ENCODE measurements around the gene RASSF5.
A peak's percentile ranks its signal among the peaks of the same experiment; 100 is the strongest.

RASSF5 gene

GRCh38 chr1:206471415-206471801 is 35.9 kb upstream of the RASSF5 start:
- Histone ChIP-seq H3K4me1 (peaks cover 6 to 21% (median 18%) of the 10 kb centered on the region in 4 donors), H3K4me3 (peak overlapping the region in 1 of 2 donors; percentile 66), H3K27me3 (peaks cover 0 to 22% of the 10 kb centered on the region in 2 donors), H3K36me3 (peaks cover 0 to 21% (median 4%) of the 10 kb centered on the region in 3 donors), H3K27ac (no peak overlapping the region), H3K9me3 (no peaks in the 10 kb centered on the region)
- no peak for DNase-seq
- TF ChIP-seq, protein P1, sequence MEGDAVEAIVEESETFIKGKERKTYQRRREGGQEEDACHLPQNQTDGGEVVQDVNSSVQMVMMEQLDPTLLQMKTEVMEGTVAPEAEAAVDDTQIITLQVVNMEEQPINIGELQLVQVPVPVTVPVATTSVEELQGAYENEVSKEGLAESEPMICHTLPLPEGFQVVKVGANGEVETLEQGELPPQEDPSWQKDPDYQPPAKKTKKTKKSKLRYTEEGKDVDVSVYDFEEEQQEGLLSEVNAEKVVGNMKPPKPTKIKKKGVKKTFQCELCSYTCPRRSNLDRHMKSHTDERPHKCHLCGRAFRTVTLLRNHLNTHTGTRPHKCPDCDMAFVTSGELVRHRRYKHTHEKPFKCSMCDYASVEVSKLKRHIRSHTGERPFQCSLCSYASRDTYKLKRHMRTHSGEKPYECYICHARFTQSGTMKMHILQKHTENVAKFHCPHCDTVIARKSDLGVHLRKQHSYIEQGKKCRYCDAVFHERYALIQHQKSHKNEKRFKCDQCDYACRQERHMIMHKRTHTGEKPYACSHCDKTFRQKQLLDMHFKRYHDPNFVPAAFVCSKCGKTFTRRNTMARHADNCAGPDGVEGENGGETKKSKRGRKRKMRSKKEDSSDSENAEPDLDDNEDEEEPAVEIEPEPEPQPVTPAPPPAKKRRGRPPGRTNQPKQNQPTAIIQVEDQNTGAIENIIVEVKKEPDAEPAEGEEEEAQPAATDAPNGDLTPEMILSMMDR (IDR thresholded peaks at IDR 0.05), result no peak
- intact Hi-C loops (cut with DNase I; ENCODE audit: low total_unique reads), result no loop called here

DNA sequence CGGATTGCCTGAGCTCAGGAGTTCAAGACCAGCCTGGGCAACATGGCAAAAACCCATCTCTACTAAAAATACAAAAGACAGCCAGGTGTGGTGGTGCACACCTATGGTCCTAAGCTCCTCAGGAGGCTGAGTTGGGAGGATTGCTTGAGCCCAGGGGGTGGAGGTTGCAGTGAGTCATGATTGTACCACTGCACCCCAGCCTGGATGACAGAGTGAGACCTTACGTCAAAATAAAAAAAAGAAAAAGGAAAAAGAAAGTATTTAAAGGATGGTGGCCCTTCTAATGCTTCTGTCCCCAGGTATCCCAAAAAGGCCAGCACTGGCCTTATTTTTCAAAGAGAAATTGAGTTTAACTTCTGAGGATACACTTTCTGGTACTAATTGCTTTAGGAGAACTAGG is 35.3 kb upstream of the RASSF5 start:
- DNase-seq, result no peak
- peaks cover 0 to 27% (median 4%) of the 10 kb centered on the region in 3 donors for H3K36me3 ChIP-seq
- H3K4me1 ChIP-seq, result peaks cover 6 to 21% (median 18%) of the 10 kb centered on the region in 4 donors
- intact Hi-C loops (cut with DNase I; ENCODE audit: low total_unique reads), result no loop called here
- TF ChIP-seq, protein P1 (IDR thresholded peaks at IDR 0.05), result no peak
- peaks cover 0 to 19% of the 10 kb centered on the region in 2 donors for H3K27me3 ChIP-seq
- H3K4me3 ChIP-seq, result no peak overlapping the region
- no peak overlapping the region for H3K27ac ChIP-seq
- no peaks in the 10 kb centered on the region for H3K9me3 ChIP-seq

DNA sequence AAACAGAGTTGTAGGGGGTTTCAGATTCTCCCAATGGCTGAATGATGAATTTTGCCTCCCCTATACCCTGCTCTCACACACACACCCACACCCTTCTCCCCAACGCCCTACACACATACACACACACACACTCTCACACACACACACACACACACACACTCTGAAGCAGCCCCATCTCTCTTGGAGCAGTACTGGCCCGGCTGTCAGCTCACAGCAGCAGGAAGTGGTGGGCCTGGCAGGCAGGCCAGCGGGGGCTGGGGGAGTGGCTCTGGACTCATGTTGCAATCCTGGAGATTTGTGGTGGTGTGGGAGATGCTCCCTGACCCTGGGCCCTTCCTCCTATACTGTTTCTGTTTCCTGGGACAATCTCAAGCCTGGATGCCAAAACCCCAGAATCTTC is 34.9 kb upstream of the RASSF5 start:
- H3K4me1 ChIP-seq, result peaks cover 6 to 21% (median 18%) of the 10 kb centered on the region in 4 donors
- intact Hi-C loops (cut with DNase I; ENCODE audit: low total_unique reads), result no loop called here
- DNase-seq, result no peak
- peaks cover 0 to 14% of the 10 kb centered on the region in 2 donors for H3K27me3 ChIP-seq
- no peak overlapping the region for H3K4me3 ChIP-seq
- no peak overlapping the region for H3K27ac ChIP-seq
- H3K9me3 ChIP-seq, result no peaks in the 10 kb centered on the region
- TF ChIP-seq, protein P1 (IDR thresholded peaks at IDR 0.05), result no peak
- peaks cover 0 to 32% (median 4%) of the 10 kb centered on the region in 3 donors for H3K36me3 ChIP-seq

GRCh38 chr1:206472886-206473285 is 34.4 kb upstream of the RASSF5 start:
- H3K9me3 ChIP-seq, result no peaks in the 10 kb centered on the region
- peaks cover 6 to 21% (median 18%) of the 10 kb centered on the region in 4 donors for H3K4me1 ChIP-seq
- H3K4me3 ChIP-seq, result no peak overlapping the region
- peaks cover 0 to 36% (median 5%) of the 10 kb centered on the region in 3 donors for H3K36me3 ChIP-seq
- TF ChIP-seq, protein P1 (IDR thresholded peaks at IDR 0.05), result no peak
- no peak overlapping the region for H3K27ac ChIP-seq
- H3K27me3 ChIP-seq, result peaks cover 0 to 10% of the 10 kb centered on the region in 2 donors
- no peak for DNase-seq
- intact Hi-C loops (cut with DNase I; ENCODE audit: low total_unique reads), result no loop called here

DNA sequence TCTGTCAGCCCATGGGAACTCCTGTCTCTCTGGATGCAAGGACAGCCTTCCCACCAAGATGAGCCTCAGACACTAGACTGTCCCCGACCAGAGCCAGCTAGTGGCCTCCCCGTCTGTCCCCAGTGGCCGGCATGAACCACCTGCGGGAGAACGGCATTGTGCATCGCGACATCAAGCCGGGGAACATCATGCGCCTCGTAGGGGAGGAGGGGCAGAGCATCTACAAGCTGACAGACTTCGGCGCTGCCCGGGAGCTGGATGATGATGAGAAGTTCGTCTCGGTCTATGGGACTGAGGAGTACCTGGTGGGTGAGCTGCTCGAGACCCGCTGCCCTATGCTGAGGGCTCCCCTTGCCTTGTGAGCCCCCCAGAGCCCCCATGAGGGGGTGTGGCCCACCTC is 31.3 kb upstream of the RASSF5 start:
- DNase-seq, result no peak
- no peaks in the 10 kb centered on the region for H3K9me3 ChIP-seq
- no peak overlapping the region for H3K27ac ChIP-seq
- H3K4me3 ChIP-seq, result no peak overlapping the region
- H3K36me3 ChIP-seq, result peaks cover 0 to 43% (median 11%) of the 10 kb centered on the region in 3 donors
- peaks cover 0 to 9% (median 5%) of the 10 kb centered on the region in 4 donors for H3K4me1 ChIP-seq
- no peaks in the 10 kb centered on the region for H3K27me3 ChIP-seq
- intact Hi-C loops (cut with DNase I; ENCODE audit: low total_unique reads), result no loop called here
- TF ChIP-seq, protein P1 (IDR thresholded peaks at IDR 0.05), result no peak

DNA sequence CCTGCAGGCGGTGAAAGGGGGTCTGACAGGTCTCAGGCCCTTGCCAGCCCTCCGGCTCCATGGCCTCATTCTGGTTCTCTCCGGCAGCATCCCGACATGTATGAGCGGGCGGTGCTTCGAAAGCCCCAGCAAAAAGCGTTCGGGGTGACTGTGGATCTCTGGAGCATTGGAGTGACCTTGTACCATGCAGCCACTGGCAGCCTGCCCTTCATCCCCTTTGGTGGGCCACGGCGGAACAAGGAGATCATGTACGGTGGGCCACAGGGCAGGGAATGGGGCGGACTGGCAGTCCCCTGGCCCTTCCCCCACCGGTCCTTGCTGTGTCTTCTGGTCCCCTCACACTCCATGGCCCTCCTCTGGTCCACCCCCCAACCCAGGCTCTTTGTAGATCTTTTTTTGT is 30.7 kb upstream of the RASSF5 start:
- Histone ChIP-seq H3K9me3 (no peaks in the 10 kb centered on the region), H3K4me3 (no peak overlapping the region), H3K4me1 (peaks cover 0 to 6% (median 2%) of the 10 kb centered on the region in 4 donors), H3K36me3 (peaks cover 0 to 43% (median 11%) of the 10 kb centered on the region in 3 donors), H3K27me3 (no peaks in the 10 kb centered on the region), H3K27ac (no peak overlapping the region)
- intact Hi-C loops (cut with DNase I; ENCODE audit: low total_unique reads), result no loop called here
- DNase-seq, result no peak
- TF ChIP-seq, protein P1 (IDR thresholded peaks at IDR 0.05), result no peak
